Natural killer cell (primary cell): ENCODE data around the gene DNASE2. TPM values are rescaled to one million over a fixed set of nuclear protein-coding genes. Genes with fewer than 3 reads are reported as not detected.
"Not testable (repeated sequence)": the region's sequence is repeated elsewhere in the genome, so short reads cannot be mapped to it uniquely, and the experiment has no call there.

Source experiments
- ATAC-seq, 3 donors: fragments of 150-1000 bp in 2 of 3; fragments of 200-7000 bp in 1 of 3; cut with Tn5 transposase; 1 replicate in 1 of 3; 2 replicates in 2 of 3; pipeline ENCODE4 v1.10.0; 2021; ENCODE audit warnings: mild to moderate bottlenecking in 2 of 3, moderate library complexity in 2 of 3
- DNase-seq, 2 donors: peaks; one replicate each; pipeline versions ENCODE4 v3.0.0 to v3.0.0-alpha.2; 2013 to 2021; ENCODE audit warnings: mixed read lengths in 1 of 2
- H3K27ac ChIP-seq: one replicate; pipeline ENCODE4 v1.5.1; 2013; ENCODE audit warnings: mild to moderate bottlenecking, low read length
- H3K27me3 ChIP-seq: one replicate; pipeline ENCODE4 v1.6.1; 2013; ENCODE audit warnings: low read length; ENCODE audit not compliant: control insufficient read depth, insufficient read depth
- H3K36me3 ChIP-seq: one replicate; pipeline ENCODE4 v1.6.1; 2013; ENCODE audit warnings: low read length; ENCODE audit not compliant: control insufficient read depth, insufficient read depth
- H3K4me1 ChIP-seq: one replicate; pipeline ENCODE4 v1.6.1; 2013; ENCODE audit warnings: low read length; ENCODE audit not compliant: control insufficient read depth, insufficient read depth
- H3K4me3 ChIP-seq: one replicate; pipeline ENCODE4 v1.5.1; 2013; ENCODE audit warnings: low read length
- H3K9me3 ChIP-seq: one replicate; pipeline ENCODE4 v1.6.1; 2013; ENCODE audit warnings: low read length; ENCODE audit not compliant: control insufficient read depth, insufficient read depth
- H3K27ac Mint-ChIP-seq, 2 donors: one replicate each; pipeline ENCODE4 v1.8.0; 2022; ENCODE audit warnings: mild to moderate bottlenecking in 2 of 2, mixed read lengths in 2 of 2, moderate library complexity in 1 of 2
- H3K27me3 Mint-ChIP-seq, 2 donors: one replicate each; pipeline ENCODE4 v1.8.0; 2022; ENCODE audit warnings: low read depth in 2 of 2, mixed read lengths in 2 of 2
- H3K36me3 Mint-ChIP-seq: one replicate; pipeline ENCODE4 v1.8.0; 2022; ENCODE audit warnings: mixed read lengths
- H3K4me1 Mint-ChIP-seq, 2 donors: one replicate each; pipeline ENCODE4 v1.8.0; 2022; ENCODE audit warnings: mixed read lengths in 2 of 2
- H3K4me3 Mint-ChIP-seq: one replicate; pipeline ENCODE4 v1.8.0; 2022; ENCODE audit warnings: mild to moderate bottlenecking, moderate library complexity, mixed read lengths
- H3K9me3 Mint-ChIP-seq, 2 donors: one replicate each; pipeline ENCODE4 v1.8.0; 2022; ENCODE audit warnings: mixed read lengths in 2 of 2
- CTCF ChIP-seq: fragments of 200-600 bp; IDR thresholded peaks from one replicate; pipeline ENCODE4 v1.8.0; 2022; ENCODE audit warnings: antibody characterized with exemption
- WGBS: methylation state at CpG from one replicate; pipeline ENCODE4 v1.1.7; 2013; ENCODE audit warnings: missing lambda C conversion rate; ENCODE audit not compliant: insufficient coverage; 5-methylcytosine and 5-hydroxymethylcytosine counted together
- intact Hi-C: fragments of 100-400 bp; cut with micrococcal nuclease; formaldehyde crosslinking; loops from one replicate; pipeline ENCODE4 v1.14.2; 2022
- total RNA-seq, 4 donors: library from RNA; stranded (reverse); fragments of 120-200 nt in 1 of 4; gene quantifications; one replicate each; pipeline versions ENCODE4 v1.2.3 to v1.2.4, GENCODE V29; 2013 to 2022

DNASE2 gene
- total RNA-seq, 3 donors from 2014 or later (not counting 1 experiment from before 2014, with no cell fraction given), result 28.3 to 31.7 (median 31.2) TPM

GRCh38 chr19:12891553-12892021, 10.3 kb upstream of the DNASE2 start:
- intact Hi-C loops, result loop anchor here (2.0 kb wide), 2 partner anchors 27 to 47 kb away; partner anchors contain the start of genes CALR and SYCE2
- H3K27me3 ChIP-seq, result no peaks in the 10 kb centered on the region
- 12% methylated on average over 26 of the region's 26 CpGs for WGBS
- peaks cover 18% of the 10 kb centered on the region for H3K4me1 ChIP-seq
- Mint-ChIP-seq H3K4me3 (peak overlapping the region; percentile 96), H3K4me1 (peaks cover 9 to 23% of the 10 kb centered on the region in 2 donors), H3K9me3 (no peaks in the 10 kb centered on the region), H3K36me3 (peaks cover 14% of the 10 kb centered on the region), H3K27ac (peak overlapping the region; percentile 90 to 93), H3K27me3 (no peaks in the 10 kb centered on the region)
- no peaks in the 10 kb centered on the region for H3K9me3 ChIP-seq
- peak overlapping the region; percentile 87 for H3K4me3 ChIP-seq
- ATAC-seq, result no peak
- DNase-seq, result no peak
- H3K36me3 ChIP-seq, result peaks cover 17% of the 10 kb centered on the region
- H3K27ac ChIP-seq, result peak overlapping the region; percentile 72
- no peak for TF ChIP-seq CTCF

GRCh38 chr19:12890787-12891552, 9.7 kb upstream of the DNASE2 start, which contains the start of gene GCDH:
Gene GCDH, plus strand, starts transcription at chr19:12891160. Its CDS starts 145 bp downstream, at chr19:12891305.
- H3K4me3 ChIP-seq, result peak within 1 kb of the TSS; percentile 87

GRCh38 chr19:12890299-12890786, 9.1 kb upstream of the DNASE2 start:
- not testable (repeated sequence) for H3K27me3 ChIP-seq, H3K4me3 ChIP-seq, ATAC-seq, H3K9me3 Mint-ChIP-seq, H3K9me3 ChIP-seq, DNase-seq, H3K27me3 Mint-ChIP-seq
- Histone ChIP-seq H3K27ac (peak overlapping the region; percentile 72), H3K4me1 (peaks cover 25% of the 10 kb centered on the region), H3K36me3 (peaks cover 12% of the 10 kb centered on the region)
- H3K27ac Mint-ChIP-seq, result peak overlapping the region; percentile 90 to 93
- H3K4me1 Mint-ChIP-seq, result peaks cover 10 to 27% of the 10 kb centered on the region in 2 donors
- peaks cover 14% of the 10 kb centered on the region for H3K36me3 Mint-ChIP-seq
- intact Hi-C loops, result loop anchor here (2.0 kb wide), 2 partner anchors 28 to 48 kb away; partner anchors contain the start of genes CALR and SYCE2
- WGBS, result 48% methylated on average over 10 of the region's 10 CpGs
- H3K4me3 Mint-ChIP-seq, result peak overlapping the region; percentile 96

More at GRCh38 chr19:12890787-12891552, 9.7 kb upstream of the DNASE2 start, which contains the start of gene GCDH:
- Mint-ChIP-seq H3K4me1 (peaks cover 9 to 27% of the 10 kb centered on the region in 2 donors), H3K9me3 (no peaks in the 10 kb centered on the region), H3K36me3 (peaks cover 14% of the 10 kb centered on the region), H3K4me3 (peak within 1 kb of the TSS; percentile 96), H3K27ac (peak within 1 kb of the TSS; percentile 90 to 93), H3K27me3 (no peaks in the 10 kb centered on the region)
- ATAC-seq (peak; percentile 91 to 98 (median 93)), DNase-seq (peak; percentile 91 to 98)
- Histone ChIP-seq H3K36me3 (peaks cover 12% of the 10 kb centered on the region), H3K4me1 (peaks cover 21% of the 10 kb centered on the region), H3K27me3 (no peaks in the 10 kb centered on the region), H3K9me3 (no peaks in the 10 kb centered on the region), H3K27ac (peak within 1 kb of the TSS; percentile 72)
- under 1% methylated on average over 49 of the region's 49 CpGs for WGBS
- intact Hi-C loops, result loop anchor here (2.0 kb wide), 2 partner anchors 28 to 48 kb away; partner anchors contain the start of genes CALR and SYCE2
- TF ChIP-seq CTCF, result no peak

GRCh38 chr19:12888006-12888603, 6.9 kb upstream of the DNASE2 start:
- no peak for TF ChIP-seq CTCF
- Histone ChIP-seq H3K27me3 (no peaks in the 10 kb centered on the region), H3K9me3 (peaks cover 11% of the 10 kb centered on the region), H3K27ac (no peak overlapping the region), H3K4me3 (no peak overlapping the region), H3K36me3 (peaks cover under 1% of the 10 kb centered on the region), H3K4me1 (peaks cover 42% of the 10 kb centered on the region)
- Mint-ChIP-seq H3K4me3 (no peak overlapping the region), H3K9me3 (no peaks in the 10 kb centered on the region), H3K27ac (no peak overlapping the region), H3K27me3 (no peaks in the 10 kb centered on the region), H3K4me1 (peaks cover 15 to 35% of the 10 kb centered on the region in 2 donors), H3K36me3 (no peaks in the 10 kb centered on the region)
- ATAC-seq (no peak), DNase-seq (no peak)
- WGBS, result 80% methylated on average over 5 of the region's 5 CpGs
- intact Hi-C loops, result no loop called here
